ENCODE results near the gene EIF4G3.
A peak's percentile ranks its signal among the peaks of the same experiment; 100 is the strongest.
"Not testable (repeated sequence)": the region's sequence is repeated elsewhere in the genome, so short reads cannot be mapped to it uniquely, and the experiment has no call there.

Gene EIF4G3

DNA sequence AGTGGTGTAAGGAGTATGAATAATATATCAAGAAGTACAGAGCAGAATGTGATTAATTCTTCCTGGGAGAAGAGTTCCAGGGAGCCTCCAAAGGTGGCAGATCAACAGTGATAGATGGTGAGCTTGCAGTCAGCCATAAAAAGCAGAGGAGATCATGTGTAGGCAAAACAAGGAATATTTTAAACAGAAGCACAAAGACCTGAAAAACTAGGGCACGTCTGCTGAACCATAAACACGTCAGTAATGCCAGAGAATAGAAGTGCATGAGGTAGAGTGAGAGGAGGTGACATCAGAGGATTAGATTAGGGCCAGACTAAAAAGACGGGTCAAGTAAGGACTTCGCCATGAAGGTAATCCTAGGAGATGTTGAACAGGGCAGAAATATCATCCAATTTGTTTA, 151.8 kb downstream of the EIF4G3 start:
- DNase-seq (ENCODE audit: low spot score), result no peak

DNA sequence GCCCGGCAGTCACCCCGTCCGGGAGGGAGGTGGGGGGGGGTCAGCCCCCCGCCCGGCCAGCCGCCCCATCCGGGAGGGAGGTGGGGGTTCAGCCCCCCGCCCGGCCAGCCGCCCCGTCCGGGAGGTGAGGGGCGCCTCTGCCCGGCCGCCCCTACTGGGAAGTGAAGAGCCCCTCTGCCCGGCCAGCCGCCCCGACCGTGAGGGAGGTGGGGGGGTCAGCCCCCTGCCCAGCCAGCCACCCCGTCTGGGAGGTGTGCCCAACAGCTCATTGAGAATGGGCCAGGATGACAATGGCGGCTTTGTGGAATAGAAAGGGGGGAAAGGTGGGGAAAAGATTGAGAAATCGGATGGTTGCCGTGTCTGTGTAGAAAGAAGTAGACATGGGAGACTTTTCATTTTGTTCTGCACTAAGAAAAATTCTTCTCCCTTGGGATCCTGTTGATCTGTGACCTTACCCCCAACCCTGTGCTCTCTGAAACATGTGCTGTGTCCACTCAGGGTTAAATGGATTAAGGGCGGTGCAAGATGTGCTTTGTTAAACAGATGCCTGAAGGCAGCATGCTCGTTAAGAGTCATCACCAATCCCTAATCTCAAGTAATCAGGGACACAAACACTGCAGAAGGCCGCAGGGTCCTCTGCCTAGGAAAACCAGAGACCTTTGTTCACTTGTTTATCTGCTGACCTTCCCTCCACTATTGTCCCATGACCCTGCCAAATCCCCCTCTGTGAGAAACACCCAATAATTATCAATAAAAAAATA, 152.4 kb downstream of the EIF4G3 start:
- not testable (repeated sequence) for DNase-seq (ENCODE audit: low spot score)

DNA sequence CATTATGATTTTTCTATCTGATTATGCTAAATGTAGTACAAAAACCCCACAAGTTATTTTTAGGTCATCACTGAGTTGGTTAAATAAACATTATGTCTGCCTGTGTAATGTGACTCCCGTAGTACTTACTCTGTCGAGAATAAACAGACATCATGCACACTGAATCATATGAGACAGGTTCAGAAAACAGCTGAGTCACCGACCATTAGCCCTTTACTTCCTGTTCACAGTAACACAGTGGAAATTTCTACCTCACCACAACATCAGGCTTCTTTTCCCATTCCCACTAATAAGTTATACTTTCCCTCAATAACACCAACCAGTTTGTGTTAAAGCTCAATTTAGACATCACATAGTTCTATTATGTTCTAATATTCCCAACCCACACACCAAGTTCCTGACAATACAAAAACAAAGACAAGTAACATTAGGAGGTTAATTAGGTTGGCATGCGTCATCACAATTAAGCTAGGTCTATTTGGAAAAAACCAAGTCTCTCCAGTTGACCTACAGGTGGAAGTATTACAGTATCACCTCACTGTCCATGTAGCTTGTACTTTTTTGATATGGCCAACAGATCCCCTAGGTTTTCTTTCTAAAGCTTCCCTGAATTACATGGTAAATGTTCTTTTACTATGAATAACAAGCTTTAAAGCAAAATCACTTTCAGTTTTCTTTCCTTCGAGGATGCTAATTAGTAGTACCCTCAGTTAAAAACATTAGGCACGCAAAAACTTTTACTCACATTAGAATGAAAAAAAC, 154.2 kb downstream of the EIF4G3 start:
- DNase-seq (ENCODE audit: low spot score), result peak; percentile 87

DNA sequence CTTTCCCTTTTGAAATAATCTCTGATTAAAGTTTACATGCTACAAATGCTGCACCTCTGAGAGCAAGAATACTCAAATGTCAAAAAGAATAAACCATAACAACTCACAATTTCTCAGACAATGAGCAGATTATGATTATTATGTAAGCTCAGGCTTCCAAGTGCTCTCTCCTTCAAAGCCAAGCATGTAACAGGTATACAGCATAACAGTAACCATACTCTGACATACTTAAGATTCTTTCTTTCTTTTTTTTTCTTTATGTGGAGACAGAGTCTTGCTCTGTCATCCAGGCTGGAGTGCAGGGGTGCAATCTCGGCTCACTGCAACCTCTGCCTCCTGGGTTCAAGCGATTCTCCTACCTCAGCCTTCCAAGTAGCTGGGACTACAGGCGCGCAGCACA, 155.4 kb downstream of the EIF4G3 start:
- DNase-seq (ENCODE audit: low spot score), result no peak

DNA sequence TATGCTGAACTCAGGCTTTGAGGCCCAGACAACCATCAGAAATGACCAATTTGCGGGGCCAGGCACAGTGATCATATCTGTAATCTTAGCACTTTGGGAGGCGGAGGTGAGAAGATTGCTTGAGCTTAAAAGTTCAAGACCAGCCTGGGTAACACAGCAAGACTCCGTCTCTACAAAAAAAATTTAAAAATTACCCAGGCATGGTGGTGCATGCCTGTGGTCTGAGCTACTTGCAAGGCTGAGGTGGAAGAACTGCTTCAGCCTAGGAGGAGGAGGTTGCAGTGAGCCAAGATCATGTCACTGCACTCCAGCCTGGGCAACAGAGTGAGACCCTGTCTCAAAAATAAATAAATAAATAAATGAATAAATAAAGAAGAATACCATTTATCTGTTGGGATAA, 156.5 kb downstream of the EIF4G3 start:
- no peak for DNase-seq (ENCODE audit: low spot score)

GRCh38 chr1:21018673-21019072, 158.0 kb downstream of the EIF4G3 start:
- DNase-seq (ENCODE audit: low spot score), result no peak

GRCh38 chr1:21013510-21013909, 163.2 kb downstream of the EIF4G3 start:
- no peak for DNase-seq (ENCODE audit: low spot score)

DNA sequence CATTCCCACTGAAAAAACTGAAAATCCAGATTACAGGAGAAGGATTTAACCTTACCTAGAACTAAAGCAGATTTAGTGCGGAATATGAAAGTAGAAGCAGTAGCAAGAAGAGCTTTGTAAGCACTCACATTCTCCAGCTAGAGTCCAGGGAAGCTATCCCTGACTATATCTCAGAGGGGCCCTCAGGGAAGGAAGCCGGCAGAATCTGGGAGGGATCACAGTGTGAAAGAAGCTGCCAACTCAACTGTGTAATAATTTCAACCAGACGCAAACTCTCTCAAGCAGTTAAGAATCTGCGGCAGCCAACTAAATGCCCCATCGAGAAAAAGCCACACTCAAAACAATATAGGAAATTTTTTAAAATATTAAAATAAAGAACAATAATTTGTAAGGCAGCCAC, 163.8 kb downstream of the EIF4G3 start:
- peak; percentile 37 for DNase-seq (ENCODE audit: low spot score)

DNA sequence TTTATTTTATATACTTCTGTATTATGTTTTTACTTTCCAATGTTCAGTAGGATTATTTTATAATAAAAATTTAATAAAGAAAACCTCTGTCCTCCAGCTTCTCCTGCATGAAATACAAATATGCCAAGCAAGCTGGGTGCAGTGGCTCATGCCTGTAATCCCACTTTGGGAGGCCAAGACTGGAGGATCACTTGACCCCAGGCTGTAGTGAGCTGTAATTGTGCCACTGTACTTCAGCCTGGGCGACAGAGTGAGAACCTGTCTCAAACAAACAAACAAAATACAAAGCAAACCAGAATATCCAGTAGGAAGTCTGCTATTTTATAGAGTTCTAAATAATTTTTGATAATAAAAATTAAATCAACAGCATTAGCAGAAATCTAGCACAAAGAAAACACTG, 168.8 kb downstream of the EIF4G3 start:
- DNase-seq (ENCODE audit: low spot score), result no peak

GRCh38 chr1:21005466-21006239, 171.0 kb downstream of the EIF4G3 start:
- DNase-seq (ENCODE audit: low spot score), result no peak

DNA sequence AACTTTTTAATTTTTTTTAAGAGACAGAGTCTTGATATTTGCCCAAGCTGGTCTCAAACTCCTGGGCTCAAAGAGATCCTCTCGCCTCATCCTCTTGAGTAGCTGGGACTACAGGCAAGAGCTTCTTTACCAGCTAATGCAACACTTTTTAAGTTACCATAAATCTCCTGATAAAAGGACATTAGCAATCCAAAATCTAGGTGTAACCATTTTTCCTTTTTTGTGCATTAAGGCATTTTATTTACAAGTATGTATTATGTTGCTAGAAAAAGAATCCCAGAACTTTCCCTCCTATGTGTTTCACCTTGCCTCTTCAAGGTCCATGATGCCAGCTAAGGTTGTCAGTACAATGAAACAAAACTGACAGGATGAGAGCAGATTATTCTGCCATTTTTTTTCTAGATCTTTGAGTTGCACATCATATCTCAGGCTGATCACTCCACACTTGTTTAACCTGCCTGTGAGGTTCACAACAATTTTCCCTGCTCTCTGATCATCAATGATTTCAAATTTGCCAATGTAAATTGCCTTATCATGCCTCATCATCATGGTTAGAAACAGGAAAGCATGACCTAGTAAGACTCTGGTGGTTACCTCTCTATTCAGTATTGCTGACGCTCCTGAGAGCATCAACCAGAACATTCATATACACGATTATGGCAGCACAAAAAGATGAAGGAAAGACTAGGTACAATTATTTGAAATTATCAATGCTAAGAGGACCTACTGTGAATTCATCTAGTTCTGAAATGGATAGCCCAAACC, 173.2 kb downstream of the EIF4G3 start:
- no peak for DNase-seq (ENCODE audit: low spot score)

GRCh38 chr1:21001042-21001441, 175.7 kb downstream of the EIF4G3 start:
- DNase-seq (ENCODE audit: low spot score), result no peak

DNA sequence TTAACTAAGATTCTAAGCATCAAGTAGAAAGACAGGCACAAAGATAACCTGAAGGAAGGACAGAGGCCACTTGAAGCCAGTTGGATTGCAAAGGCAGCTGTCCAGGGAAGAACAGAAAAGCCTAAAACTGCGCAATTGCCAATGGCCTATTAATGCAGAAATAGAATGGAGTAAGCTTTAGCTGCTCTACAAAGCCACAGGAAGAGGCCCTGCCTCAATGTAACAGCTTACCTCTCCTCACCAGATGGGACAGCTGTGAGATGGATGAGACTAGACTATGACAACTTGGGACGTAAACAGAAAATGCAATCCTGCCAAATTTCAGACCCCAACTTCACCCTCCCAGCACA, 176.5 kb downstream of the EIF4G3 start:
- DNase-seq (ENCODE audit: low spot score), result no peak

- no peak for DNase-seq (ENCODE audit: low spot score)
Measured at GRCh38 chr1:20999525-21000244, 177.0 kb downstream of the EIF4G3 start.

DNA sequence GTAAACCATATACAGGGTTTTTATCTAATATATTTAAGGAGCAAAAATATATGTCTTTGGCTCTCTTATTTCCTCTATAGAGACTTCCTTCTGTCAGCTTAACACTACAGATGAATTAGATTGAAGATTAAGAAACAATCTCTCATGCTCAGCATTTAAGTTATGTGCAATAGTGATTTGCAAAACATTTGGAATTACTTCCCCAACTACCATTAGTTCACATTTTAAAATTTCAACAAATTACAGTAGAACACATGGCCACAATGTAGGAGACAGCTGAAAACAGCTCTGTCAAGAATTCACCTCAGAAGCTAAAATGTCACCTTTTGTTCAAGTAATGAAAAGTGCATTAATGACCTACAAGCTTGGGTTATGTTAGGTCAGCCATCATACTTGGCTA, 177.9 kb downstream of the EIF4G3 start:
- no peak for DNase-seq (ENCODE audit: low spot score)

DNA sequence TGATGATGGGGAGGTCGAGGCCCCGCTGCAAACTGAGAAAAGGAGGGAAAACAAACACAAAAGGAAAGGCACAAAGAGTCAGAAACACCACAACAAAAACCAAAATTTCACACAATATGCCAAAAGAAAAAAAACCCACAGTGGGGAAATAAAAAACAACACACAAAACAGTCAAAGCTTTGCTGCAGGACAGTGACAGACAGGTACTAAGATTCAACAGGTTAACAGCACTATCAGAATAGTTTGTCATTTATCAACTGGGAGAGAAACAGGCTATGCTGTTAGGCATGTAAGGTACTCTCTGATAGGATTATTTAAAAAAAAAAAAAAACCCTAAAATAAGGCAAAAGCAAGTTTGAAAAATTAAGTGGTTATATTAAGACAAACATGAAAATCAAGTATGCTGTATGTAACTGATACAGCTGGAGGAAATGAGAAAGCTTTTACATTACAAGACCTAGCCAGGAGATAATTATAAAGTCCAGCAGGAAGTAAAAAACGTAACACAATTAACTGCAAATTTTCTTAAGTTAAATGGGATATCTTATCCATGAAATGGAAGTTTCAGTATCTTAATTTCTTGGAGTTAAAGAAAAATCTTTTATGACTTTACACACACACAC, 179.0 kb downstream of the EIF4G3 start:
- no peak for DNase-seq (ENCODE audit: low spot score)

- no peak for DNase-seq (ENCODE audit: low spot score)
Measured at GRCh38 chr1:20996554-20996953, 180.1 kb downstream of the EIF4G3 start.

DNA sequence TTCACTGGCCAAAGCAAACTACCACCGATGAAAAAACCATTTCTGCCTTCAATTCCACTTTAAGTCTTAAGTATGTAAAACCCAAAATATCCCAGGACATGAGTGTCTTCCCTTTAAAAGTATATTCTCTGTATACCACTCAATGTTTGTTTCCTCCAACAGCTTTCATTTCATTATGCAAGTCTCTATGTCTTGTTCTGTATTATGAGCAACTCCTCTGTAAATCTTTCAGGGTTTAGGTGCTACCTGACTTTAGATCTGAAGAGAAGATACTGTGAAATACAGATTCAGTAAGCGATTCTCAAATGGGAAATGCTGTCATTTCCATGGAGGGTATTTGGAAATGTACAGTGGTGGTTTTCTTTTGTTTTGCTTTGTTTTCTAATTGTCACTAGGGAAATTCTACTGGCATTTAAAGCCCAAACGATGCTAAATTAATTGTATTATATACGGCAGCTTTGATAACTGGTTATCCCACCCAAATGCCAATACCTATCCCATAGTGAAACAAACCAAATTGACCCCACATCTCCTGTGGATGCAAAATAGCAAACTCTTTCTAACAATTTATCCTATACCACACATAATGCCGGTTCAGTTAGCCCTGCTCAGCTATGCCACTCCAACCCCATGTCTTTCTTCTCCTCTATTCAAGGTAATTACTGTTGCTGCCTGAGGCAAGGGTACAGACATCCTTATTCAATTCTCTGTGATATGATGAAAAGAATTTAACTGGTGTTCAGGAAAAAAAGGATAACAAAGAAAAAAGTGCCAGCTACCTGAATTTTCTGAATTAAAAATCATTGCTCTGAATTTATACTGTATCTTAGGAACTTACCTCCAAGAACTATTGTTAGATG, 182.8 kb downstream of the EIF4G3 start:
- no peak for DNase-seq (ENCODE audit: low spot score)

DNA sequence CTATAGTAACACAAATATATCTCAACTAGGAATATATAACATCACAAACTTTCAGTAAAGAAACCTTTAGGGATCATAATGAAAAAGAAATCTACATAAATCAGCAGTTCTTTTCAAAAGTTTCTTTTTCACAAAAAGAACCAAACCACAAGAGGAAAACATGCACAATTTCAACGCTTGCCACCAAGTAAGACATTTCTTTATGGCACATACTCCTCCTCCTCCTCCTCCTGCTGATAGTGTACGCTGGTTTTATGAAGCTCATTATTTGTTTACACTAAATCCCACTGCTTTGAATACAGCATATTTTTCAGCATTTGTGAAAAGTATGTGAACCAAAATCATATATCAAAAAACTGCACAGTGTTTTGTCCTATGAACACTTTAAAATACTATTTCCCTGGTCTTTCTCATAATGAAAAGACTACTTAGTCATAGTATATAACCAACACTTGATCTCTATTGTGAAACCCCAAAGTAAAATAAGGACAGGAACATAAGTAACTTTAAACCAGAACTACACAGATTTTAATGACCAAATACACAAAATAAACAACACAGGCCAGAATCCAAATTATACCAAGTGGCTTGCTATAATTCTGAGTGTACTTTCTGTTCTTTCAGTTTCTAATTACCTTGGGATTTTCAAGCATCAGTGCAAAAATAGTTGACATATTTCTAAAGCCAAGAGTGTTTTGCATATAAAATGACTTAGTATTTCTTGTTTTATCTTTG, 184.2 kb downstream of the EIF4G3 start:
- DNase-seq (ENCODE audit: low spot score), result peak; percentile 20
